HL-60 (cell line): ENCODE results near the gene NAV2.

Experiments
- DNase-seq, 2 experiments: peaks; one replicate each; pipeline ENCODE4 v3.0.0-alpha.2; 2010 to 2020; ENCODE audit warnings: low read depth in 1 of 2, low spot score in 1 of 2
- H3K27ac ChIP-seq: fragments of 250-450 bp; sonication (Bioruptor Pico); replicated peaks from 2 replicates; pipeline ENCODE4 v1.5.1; 2020; ENCODE audit warnings: mild to moderate bottlenecking, moderate library complexity
- H3K27me3 ChIP-seq: fragments of 250-450 bp; sonication (Bioruptor Pico); 2 replicates; pipeline ENCODE4 v1.5.1; 2021; ENCODE audit warnings: mild to moderate bottlenecking, moderate library complexity; ENCODE audit not compliant: insufficient read depth, poor library complexity, severe bottlenecking
- H3K4me3 ChIP-seq: replicated peaks from 2 replicates; pipeline ENCODE4 v1.5.1; 2011; ENCODE audit warnings: mild to moderate bottlenecking, control low read depth, low read length; ENCODE audit not compliant: insufficient read depth
- GABPA ChIP-seq: IDR thresholded peaks from 2 replicates; pipeline ENCODE4 v1.6.1; 2012; ENCODE audit warnings: low read depth
- POLR2AphosphoS5 ChIP-seq: IDR thresholded peaks from 2 replicates; pipeline ENCODE4 v1.6.1; 2012; ENCODE audit warnings: low read depth
- SPI1 ChIP-seq: IDR thresholded peaks from 2 replicates; pipeline ENCODE4 v1.6.1; 2012; ENCODE audit warnings: low read depth, mild to moderate bottlenecking, borderline replicate concordance
- TF ChIP-seq, protein P1 (sequence below): IDR thresholded peaks from one replicate; pipeline ENCODE4 v1.5.1; 2011; ENCODE audit warnings: low read length, control low read depth, inconsistent platforms; ENCODE audit not compliant: insufficient read depth
- TF ChIP-seq, protein P2 (sequence below): IDR thresholded peaks from 2 replicates; pipeline ENCODE4 v1.6.1; 2012; ENCODE audit warnings: low read depth; ENCODE audit not compliant: insufficient replicate concordance

The NAV2 gene

DNA sequence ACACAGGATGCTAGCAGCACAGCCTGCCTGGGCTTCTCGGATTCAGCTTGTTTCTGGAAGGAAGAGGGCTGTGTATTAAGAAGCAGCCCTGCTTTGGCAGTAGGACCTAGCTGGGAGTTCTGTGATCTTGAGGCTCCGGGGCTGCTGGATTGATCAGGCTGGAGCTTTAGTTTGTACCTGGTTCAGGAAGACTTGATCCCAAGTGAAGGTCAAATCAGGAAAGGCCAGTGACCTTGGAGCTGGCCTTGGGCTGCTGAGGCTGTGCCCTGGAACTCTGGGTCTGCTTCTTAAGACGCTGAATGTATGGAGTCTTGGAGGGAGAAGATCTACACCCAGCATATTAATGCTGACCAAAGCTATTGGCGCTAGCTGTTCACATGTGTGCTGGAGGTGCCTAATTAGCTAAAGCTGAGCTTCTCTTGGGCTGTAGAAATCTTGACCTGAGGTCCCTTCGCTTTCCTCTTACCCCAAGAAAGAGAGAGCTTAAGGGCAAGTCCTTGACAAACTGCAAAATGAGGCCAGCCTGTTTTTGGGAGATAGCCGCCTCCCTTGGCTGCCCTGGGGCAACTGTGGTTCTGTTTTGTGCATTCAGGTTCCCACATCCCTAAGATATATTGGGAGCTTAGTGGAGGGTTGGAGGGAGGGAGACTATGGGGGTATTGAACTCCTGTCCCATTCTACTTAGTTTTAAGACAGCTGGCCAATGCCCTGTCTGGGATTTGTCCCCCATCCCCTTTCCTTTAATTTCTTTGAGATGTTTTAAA is 311.7 kb downstream of the NAV2 start:
- Histone ChIP-seq H3K27me3 (no peaks in the 10 kb centered on the region), H3K4me3 (no peak overlapping the region), H3K27ac (no peak overlapping the region)
- no peak for TF ChIP-seq GABPA
- no peak for TF ChIP-seq POLR2AphosphoS5
- TF ChIP-seq, protein P1, sequence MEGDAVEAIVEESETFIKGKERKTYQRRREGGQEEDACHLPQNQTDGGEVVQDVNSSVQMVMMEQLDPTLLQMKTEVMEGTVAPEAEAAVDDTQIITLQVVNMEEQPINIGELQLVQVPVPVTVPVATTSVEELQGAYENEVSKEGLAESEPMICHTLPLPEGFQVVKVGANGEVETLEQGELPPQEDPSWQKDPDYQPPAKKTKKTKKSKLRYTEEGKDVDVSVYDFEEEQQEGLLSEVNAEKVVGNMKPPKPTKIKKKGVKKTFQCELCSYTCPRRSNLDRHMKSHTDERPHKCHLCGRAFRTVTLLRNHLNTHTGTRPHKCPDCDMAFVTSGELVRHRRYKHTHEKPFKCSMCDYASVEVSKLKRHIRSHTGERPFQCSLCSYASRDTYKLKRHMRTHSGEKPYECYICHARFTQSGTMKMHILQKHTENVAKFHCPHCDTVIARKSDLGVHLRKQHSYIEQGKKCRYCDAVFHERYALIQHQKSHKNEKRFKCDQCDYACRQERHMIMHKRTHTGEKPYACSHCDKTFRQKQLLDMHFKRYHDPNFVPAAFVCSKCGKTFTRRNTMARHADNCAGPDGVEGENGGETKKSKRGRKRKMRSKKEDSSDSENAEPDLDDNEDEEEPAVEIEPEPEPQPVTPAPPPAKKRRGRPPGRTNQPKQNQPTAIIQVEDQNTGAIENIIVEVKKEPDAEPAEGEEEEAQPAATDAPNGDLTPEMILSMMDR, result no peak
- TF ChIP-seq, protein P2, sequence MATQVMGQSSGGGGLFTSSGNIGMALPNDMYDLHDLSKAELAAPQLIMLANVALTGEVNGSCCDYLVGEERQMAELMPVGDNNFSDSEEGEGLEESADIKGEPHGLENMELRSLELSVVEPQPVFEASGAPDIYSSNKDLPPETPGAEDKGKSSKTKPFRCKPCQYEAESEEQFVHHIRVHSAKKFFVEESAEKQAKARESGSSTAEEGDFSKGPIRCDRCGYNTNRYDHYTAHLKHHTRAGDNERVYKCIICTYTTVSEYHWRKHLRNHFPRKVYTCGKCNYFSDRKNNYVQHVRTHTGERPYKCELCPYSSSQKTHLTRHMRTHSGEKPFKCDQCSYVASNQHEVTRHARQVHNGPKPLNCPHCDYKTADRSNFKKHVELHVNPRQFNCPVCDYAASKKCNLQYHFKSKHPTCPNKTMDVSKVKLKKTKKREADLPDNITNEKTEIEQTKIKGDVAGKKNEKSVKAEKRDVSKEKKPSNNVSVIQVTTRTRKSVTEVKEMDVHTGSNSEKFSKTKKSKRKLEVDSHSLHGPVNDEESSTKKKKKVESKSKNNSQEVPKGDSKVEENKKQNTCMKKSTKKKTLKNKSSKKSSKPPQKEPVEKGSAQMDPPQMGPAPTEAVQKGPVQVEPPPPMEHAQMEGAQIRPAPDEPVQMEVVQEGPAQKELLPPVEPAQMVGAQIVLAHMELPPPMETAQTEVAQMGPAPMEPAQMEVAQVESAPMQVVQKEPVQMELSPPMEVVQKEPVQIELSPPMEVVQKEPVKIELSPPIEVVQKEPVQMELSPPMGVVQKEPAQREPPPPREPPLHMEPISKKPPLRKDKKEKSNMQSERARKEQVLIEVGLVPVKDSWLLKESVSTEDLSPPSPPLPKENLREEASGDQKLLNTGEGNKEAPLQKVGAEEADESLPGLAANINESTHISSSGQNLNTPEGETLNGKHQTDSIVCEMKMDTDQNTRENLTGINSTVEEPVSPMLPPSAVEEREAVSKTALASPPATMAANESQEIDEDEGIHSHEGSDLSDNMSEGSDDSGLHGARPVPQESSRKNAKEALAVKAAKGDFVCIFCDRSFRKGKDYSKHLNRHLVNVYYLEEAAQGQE, result no peak
- no peak for TF ChIP-seq SPI1
- DNase-seq, result no peak

DNA sequence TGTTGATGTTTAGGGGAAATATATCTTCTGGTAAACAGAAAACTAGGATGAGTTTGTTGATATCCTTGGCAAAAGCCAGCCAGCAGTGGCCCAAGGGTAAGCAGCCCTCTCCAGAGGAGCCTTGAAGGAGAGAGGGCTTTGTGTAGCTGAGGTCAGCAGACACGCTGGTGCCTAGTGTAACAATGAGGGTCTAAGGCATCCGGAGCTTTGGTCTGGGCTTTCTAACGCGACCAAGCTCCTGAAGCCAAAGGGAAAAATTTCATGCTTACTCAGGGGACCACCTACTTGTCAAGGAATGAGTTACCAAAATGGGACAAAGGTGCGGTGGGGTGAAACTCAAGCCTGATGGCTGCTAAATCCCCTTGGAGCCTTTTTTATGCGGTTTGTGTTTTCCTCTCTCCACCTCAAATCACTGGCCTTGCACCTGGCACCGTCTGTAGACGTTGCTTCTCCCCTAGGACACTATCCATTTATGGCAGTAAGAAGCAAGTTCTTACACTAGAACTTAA is 312.7 kb downstream of the NAV2 start:
- no peaks in the 10 kb centered on the region for H3K27me3 ChIP-seq
- TF ChIP-seq GABPA (no peak), SPI1 (no peak)
- TF ChIP-seq, protein P2, result no peak
- TF ChIP-seq, protein P1, result no peak
- DNase-seq, result no peak

DNA sequence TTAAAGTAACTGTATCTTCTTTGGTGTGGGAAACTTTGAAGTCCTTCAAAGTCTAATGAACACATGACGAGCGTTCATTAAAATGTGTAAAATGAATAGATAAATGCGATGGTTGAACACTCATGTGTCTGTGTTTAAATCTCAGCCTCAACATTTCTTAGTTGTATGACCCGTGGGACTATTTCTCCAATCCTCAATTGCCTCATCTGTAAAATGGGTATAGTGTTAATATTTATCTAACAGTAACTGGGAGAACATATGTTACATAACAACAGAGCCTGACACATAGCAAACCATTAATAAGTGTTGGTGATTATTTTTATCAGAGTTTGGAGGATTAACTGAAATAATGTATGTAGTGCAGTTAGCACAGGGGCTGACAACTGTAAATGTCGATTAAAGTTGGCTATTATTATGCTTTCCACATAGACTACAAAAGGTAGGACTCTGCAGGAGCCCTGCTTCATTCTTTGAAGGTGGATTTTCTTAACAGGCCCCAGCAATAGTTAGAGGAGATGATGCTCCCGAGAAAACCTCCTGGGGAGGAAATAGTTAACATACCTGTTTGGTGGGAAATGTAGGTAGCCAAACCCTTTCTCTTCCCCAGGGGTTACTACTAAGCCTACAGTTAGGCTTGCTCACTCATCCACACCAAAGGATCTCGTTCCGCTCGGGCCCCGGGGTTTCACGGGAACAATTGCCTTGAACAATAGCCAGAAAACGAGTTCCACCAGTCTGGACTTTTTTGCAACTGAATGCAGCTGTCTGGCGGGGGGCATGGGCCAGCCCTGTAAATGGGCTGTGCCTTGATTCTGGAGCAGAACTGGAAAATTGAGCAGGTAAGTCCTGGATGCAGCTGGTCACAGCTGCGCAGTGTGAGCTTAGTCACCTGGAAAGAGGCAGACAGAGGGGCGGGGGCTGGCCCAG is 314.3 kb downstream of the NAV2 start:
- Histone ChIP-seq H3K27ac (no peak overlapping the region), H3K4me3 (no peak overlapping the region), H3K27me3 (no peaks in the 10 kb centered on the region)
- no peak for DNase-seq
- TF ChIP-seq, protein P2, result no peak
- TF ChIP-seq, protein P1, result no peak
- TF ChIP-seq POLR2AphosphoS5 (no peak), SPI1 (no peak), GABPA (no peak)

More for the DNA sequence above, 312.7 kb downstream of the NAV2 start:
- Histone ChIP-seq H3K27ac (no peak overlapping the region), H3K4me3 (no peak overlapping the region)
